GM23338 (cell line): ENCODE results near the gene PINK1. TPM values are rescaled to one million over a fixed set of nuclear protein-coding genes. Genes with fewer than 3 reads are reported as not detected.

Source experiments
- ATAC-seq: fragments of 200-7000 bp; cut with Tn5 transposase; 3 replicates; pipeline ENCODE4 v1.9.1; 2020
- DNase-seq: peaks from one replicate; pipeline ENCODE4 v3.0.0-alpha.2; 2015; ENCODE audit warnings: low spot score
- H2AFZ ChIP-seq: fragments of 200-600 bp; sonication (generic); 2 replicates; pipeline ENCODE4 v1.8.0; 2016; ENCODE audit warnings: antibody characterized with exemption, mild to moderate bottlenecking, moderate library complexity
- H3F3A ChIP-seq: fragments of 200-600 bp; sonication (generic); replicated peaks from 2 replicates; pipeline ENCODE4 v1.8.0; 2017; ENCODE audit warnings: antibody characterized with exemption, mixed run types, low read depth
- H3K27ac ChIP-seq: fragments of 200-600 bp; sonication (generic); 2 replicates; pipeline ENCODE4 v1.6.1; 2016; ENCODE audit warnings: low read depth
- H3K27me3 ChIP-seq: fragments of 200-600 bp; sonication (generic); 2 replicates; pipeline ENCODE4 v1.8.0; 2016; ENCODE audit warnings: mild to moderate bottlenecking, mixed run types, moderate library complexity; ENCODE audit not compliant: insufficient read depth
- H3K36me3 ChIP-seq: fragments of 200-600 bp; sonication (generic); 2 replicates; pipeline ENCODE4 v1.8.0; 2016; ENCODE audit warnings: mild to moderate bottlenecking; ENCODE audit not compliant: insufficient read depth
- H3K4me1 ChIP-seq: fragments of 200-600 bp; sonication (generic); 2 replicates; pipeline ENCODE4 v1.8.0; 2016; ENCODE audit warnings: mild to moderate bottlenecking, moderate library complexity; ENCODE audit not compliant: insufficient read depth
- H3K4me2 ChIP-seq: fragments of 200-600 bp; sonication (generic); 2 replicates; pipeline ENCODE4 v1.7.1; 2017; ENCODE audit warnings: mixed run types
- H3K4me3 ChIP-seq: fragments of 200-600 bp; sonication (generic); 2 replicates; pipeline ENCODE4 v1.6.1; 2016; ENCODE audit warnings: mixed run types
- H3K79me2 ChIP-seq: fragments of 200-600 bp; sonication (generic); replicated peaks from 2 replicates; pipeline ENCODE4 v1.8.0; 2017; ENCODE audit warnings: mild to moderate bottlenecking; ENCODE audit not compliant: insufficient read depth
- H3K9me2 ChIP-seq: fragments of 200-600 bp; sonication (generic); 2 replicates; pipeline ENCODE4 v1.8.0; 2017; ENCODE audit not compliant: insufficient read depth
- H4K20me1 ChIP-seq: fragments of 200-600 bp; sonication (generic); replicated peaks from 2 replicates; pipeline ENCODE4 v1.8.0; 2017; ENCODE audit warnings: mild to moderate bottlenecking; ENCODE audit not compliant: insufficient read depth
- H3K27ac Mint-ChIP-seq: 2 replicates; pipeline ENCODE4 v1.8.0; 2020; ENCODE audit warnings: inconsistent platforms, mild to moderate bottlenecking, moderate library complexity, mixed read lengths
- H3K27me3 Mint-ChIP-seq: 3 replicates; pipeline ENCODE4 v1.8.0; 2022; ENCODE audit warnings: low read depth, mild to moderate bottlenecking, moderate library complexity, mixed read lengths, inconsistent platforms; ENCODE audit not compliant: insufficient read depth, poor library complexity
- H3K36me3 Mint-ChIP-seq: 3 replicates; pipeline ENCODE4 v1.8.0; 2021; ENCODE audit warnings: low read depth, mild to moderate bottlenecking, inconsistent platforms, moderate library complexity, mixed read lengths
- H3K4me1 Mint-ChIP-seq: 3 replicates; pipeline ENCODE4 v1.8.0; 2020; ENCODE audit warnings: mild to moderate bottlenecking, inconsistent platforms, mixed read lengths
- H3K4me3 Mint-ChIP-seq: 3 replicates; pipeline ENCODE4 v1.8.0; 2021; ENCODE audit warnings: moderate library complexity, mild to moderate bottlenecking, inconsistent platforms, mixed read lengths
- H3K9me3 Mint-ChIP-seq: 3 replicates; pipeline ENCODE4 v1.8.0; 2020; ENCODE audit warnings: moderate library complexity, mild to moderate bottlenecking, inconsistent platforms, mixed read lengths
- CREB1 ChIP-seq: fragments of 250-450 bp; sonication (Bioruptor Pico); IDR thresholded peaks from 2 replicates; pipeline ENCODE4 v1.5.0; 2020; ENCODE audit warnings: low read depth, mild to moderate bottlenecking, moderate library complexity
- EZH2 ChIP-seq: fragments of 200-600 bp; sonication (generic); IDR thresholded peaks from one replicate; pipeline ENCODE4 v1.8.0; 2017; ENCODE audit warnings: antibody characterized with exemption, mild to moderate bottlenecking, low read depth; ENCODE audit not compliant: unreplicated experiment
- EZH2phosphoT487 ChIP-seq: fragments of 200-600 bp; sonication (generic); IDR thresholded peaks from one replicate; pipeline ENCODE4 v1.8.1; 2018; ENCODE audit warnings: antibody characterized with exemption; ENCODE audit not compliant: unreplicated experiment
- JUNB ChIP-seq: IDR thresholded peaks from one replicate; pipeline ENCODE4 v1.6.1; 2016; ENCODE audit warnings: antibody characterized with exemption; ENCODE audit not compliant: unreplicated experiment
- NANOG ChIP-seq: IDR thresholded peaks from 2 replicates; pipeline ENCODE4 v1.6.1; 2016; ENCODE audit warnings: antibody characterized with exemption, borderline replicate concordance
- POLR2AphosphoS5 ChIP-seq: IDR thresholded peaks from 2 replicates; pipeline ENCODE4 v1.6.1; 2016; ENCODE audit warnings: antibody characterized with exemption, low read depth
- STAT1 ChIP-seq: IDR thresholded peaks from one replicate; pipeline ENCODE4 v1.6.1; 2016; ENCODE audit warnings: antibody characterized with exemption; ENCODE audit not compliant: unreplicated experiment
- polyA plus RNA-seq: library from polyadenylated mRNA; unstranded; fragments of >200 nt; fragmentation: Nextera tagmentation; extraction: Ambion mirVana; gene quantifications from 2 replicates; pipeline ENCODE4 v1.2.1, GENCODE V29; 2016
- total RNA-seq: library from RNA; depleted of rRNA; stranded (reverse); fragments of >200 nt; shearing (Covaris generic); gene quantifications from 2 replicates; pipeline ENCODE4 v1.2.3, GENCODE V29; 2014
- TF ChIP-seq, protein P1 (sequence below): IDR thresholded peaks from 2 replicates; pipeline ENCODE4 v1.6.1; 2016; ENCODE audit warnings: antibody characterized with exemption
- TF ChIP-seq, protein P2 (sequence below), 2 experiments: fragments of 200-600 bp in 1 of 2; sonication (generic) in 1 of 2; conservative IDR thresholded peaks; 2 replicates each; pipeline versions ENCODE4 v1.5.1 to v1.6.1; 2016 to 2017; ENCODE audit warnings: antibody characterized with exemption in 2 of 2, low read depth in 2 of 2, mild to moderate bottlenecking in 2 of 2, moderate library complexity in 1 of 2
- TF ChIP-seq, protein P3 (sequence below): fragments of 250-450 bp; sonication (Bioruptor Pico); IDR thresholded peaks from 2 replicates; pipeline ENCODE4 v1.5.0; 2020; ENCODE audit warnings: mild to moderate bottlenecking, moderate library complexity

PINK1 gene
- total and polyA plus RNA-seq, 2 experiments from 2014 or later, result 20.8 to 42.7 TPM

DNA sequence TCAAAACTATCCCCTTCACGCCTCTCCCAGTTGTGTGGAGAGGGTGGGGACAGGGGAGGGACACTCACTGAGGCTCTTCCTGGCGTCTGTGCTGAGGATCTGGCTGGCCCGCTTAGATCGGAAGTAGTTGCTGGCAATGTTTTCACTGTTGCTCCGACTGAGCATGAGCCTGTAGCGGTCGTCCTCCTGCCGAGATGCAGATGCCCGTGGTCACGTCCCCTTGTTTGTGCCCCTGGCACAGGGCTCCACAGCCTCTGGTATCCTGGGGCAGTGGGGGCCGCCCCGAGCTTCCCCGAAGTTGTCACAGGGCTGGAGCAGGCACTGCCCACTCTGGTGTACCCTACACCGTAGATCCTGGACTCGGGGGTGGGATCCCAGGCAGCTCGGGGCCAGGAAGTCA is 32.9 kb downstream of the PINK1 start:
- Mint-ChIP-seq H3K9me3 (no peaks in the 10 kb centered on the region; the same call in 2 of the 3 replicates), H3K27ac (no peak overlapping the region), H3K4me1 (peaks cover 9% of the 10 kb centered on the region), H3K36me3 (peaks cover 3% of the 10 kb centered on the region; the same call in 2 of the 3 replicates), H3K4me3 (no peak overlapping the region), H3K27me3 (peaks cover 6% of the 10 kb centered on the region)
- Histone ChIP-seq H3K4me3 (no peak overlapping the region), H3K79me2 (no peaks in the 10 kb centered on the region; the same call in 1 of the 2 replicates), H3K4me1 (peaks cover 4% of the 10 kb centered on the region; the same call in 1 of the 2 replicates), H3K4me2 (no peak overlapping the region), H3K9me2 (no peaks in the 10 kb centered on the region), H3K27me3 (no peaks in the 10 kb centered on the region), H4K20me1 (no peaks in the 10 kb centered on the region), H3K27ac (no peak overlapping the region), H3F3A (no peaks in the 10 kb centered on the region), H2AFZ (no peak overlapping the region), H3K36me3 (no peaks in the 10 kb centered on the region)
- DNase-seq (no peak), ATAC-seq (no peak)
- TF ChIP-seq JUNB, result no peak
- no peak for TF ChIP-seq EZH2phosphoT487
- TF ChIP-seq, protein P1, sequence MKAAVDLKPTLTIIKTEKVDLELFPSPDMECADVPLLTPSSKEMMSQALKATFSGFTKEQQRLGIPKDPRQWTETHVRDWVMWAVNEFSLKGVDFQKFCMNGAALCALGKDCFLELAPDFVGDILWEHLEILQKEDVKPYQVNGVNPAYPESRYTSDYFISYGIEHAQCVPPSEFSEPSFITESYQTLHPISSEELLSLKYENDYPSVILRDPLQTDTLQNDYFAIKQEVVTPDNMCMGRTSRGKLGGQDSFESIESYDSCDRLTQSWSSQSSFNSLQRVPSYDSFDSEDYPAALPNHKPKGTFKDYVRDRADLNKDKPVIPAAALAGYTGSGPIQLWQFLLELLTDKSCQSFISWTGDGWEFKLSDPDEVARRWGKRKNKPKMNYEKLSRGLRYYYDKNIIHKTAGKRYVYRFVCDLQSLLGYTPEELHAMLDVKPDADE, result no peak
- TF ChIP-seq CREB1 (CRISPR knock-in tag), result no peak
- TF ChIP-seq, protein P2, sequence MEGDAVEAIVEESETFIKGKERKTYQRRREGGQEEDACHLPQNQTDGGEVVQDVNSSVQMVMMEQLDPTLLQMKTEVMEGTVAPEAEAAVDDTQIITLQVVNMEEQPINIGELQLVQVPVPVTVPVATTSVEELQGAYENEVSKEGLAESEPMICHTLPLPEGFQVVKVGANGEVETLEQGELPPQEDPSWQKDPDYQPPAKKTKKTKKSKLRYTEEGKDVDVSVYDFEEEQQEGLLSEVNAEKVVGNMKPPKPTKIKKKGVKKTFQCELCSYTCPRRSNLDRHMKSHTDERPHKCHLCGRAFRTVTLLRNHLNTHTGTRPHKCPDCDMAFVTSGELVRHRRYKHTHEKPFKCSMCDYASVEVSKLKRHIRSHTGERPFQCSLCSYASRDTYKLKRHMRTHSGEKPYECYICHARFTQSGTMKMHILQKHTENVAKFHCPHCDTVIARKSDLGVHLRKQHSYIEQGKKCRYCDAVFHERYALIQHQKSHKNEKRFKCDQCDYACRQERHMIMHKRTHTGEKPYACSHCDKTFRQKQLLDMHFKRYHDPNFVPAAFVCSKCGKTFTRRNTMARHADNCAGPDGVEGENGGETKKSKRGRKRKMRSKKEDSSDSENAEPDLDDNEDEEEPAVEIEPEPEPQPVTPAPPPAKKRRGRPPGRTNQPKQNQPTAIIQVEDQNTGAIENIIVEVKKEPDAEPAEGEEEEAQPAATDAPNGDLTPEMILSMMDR (conservative IDR thresholded peaks at IDR 0.05; ENCODE audit: low read depth in 2 of 2), result no peak
- TF ChIP-seq EZH2, result no peak
- TF ChIP-seq STAT1, result no peak
- no peak for TF ChIP-seq NANOG

DNA sequence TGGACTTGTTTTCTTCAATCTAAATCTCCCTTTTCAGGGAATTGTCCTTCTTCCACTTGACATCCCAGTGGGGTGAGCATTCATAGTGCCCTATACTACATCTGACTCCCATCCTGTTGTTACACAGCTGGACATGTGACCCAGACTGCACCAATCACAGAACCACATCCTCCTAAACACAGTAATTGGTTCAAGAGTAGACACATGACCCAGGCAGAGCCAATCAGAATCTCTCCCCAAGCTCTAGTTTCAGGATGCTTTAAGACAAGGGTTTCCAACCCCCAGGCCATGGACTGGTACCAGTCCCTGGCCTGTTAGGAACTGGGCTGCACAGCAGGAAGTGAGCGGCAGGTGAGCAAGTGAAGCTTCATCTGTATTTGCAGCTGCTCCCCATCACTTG is 33.5 kb downstream of the PINK1 start:
- no peaks in the 10 kb centered on the region; the same call in 2 of the 3 replicates for H3K9me3 Mint-ChIP-seq
- H3K27me3 ChIP-seq, result no peaks in the 10 kb centered on the region
- 0 out of 2 replicates have a peak, but pooled peaks cover 5% of the 10 kb centered on the region for H3K36me3 ChIP-seq
- TF ChIP-seq, protein P1, result no peak
- TF ChIP-seq POLR2AphosphoS5, result no peak
- no peak for TF ChIP-seq EZH2phosphoT487
- TF ChIP-seq, protein P3, sequence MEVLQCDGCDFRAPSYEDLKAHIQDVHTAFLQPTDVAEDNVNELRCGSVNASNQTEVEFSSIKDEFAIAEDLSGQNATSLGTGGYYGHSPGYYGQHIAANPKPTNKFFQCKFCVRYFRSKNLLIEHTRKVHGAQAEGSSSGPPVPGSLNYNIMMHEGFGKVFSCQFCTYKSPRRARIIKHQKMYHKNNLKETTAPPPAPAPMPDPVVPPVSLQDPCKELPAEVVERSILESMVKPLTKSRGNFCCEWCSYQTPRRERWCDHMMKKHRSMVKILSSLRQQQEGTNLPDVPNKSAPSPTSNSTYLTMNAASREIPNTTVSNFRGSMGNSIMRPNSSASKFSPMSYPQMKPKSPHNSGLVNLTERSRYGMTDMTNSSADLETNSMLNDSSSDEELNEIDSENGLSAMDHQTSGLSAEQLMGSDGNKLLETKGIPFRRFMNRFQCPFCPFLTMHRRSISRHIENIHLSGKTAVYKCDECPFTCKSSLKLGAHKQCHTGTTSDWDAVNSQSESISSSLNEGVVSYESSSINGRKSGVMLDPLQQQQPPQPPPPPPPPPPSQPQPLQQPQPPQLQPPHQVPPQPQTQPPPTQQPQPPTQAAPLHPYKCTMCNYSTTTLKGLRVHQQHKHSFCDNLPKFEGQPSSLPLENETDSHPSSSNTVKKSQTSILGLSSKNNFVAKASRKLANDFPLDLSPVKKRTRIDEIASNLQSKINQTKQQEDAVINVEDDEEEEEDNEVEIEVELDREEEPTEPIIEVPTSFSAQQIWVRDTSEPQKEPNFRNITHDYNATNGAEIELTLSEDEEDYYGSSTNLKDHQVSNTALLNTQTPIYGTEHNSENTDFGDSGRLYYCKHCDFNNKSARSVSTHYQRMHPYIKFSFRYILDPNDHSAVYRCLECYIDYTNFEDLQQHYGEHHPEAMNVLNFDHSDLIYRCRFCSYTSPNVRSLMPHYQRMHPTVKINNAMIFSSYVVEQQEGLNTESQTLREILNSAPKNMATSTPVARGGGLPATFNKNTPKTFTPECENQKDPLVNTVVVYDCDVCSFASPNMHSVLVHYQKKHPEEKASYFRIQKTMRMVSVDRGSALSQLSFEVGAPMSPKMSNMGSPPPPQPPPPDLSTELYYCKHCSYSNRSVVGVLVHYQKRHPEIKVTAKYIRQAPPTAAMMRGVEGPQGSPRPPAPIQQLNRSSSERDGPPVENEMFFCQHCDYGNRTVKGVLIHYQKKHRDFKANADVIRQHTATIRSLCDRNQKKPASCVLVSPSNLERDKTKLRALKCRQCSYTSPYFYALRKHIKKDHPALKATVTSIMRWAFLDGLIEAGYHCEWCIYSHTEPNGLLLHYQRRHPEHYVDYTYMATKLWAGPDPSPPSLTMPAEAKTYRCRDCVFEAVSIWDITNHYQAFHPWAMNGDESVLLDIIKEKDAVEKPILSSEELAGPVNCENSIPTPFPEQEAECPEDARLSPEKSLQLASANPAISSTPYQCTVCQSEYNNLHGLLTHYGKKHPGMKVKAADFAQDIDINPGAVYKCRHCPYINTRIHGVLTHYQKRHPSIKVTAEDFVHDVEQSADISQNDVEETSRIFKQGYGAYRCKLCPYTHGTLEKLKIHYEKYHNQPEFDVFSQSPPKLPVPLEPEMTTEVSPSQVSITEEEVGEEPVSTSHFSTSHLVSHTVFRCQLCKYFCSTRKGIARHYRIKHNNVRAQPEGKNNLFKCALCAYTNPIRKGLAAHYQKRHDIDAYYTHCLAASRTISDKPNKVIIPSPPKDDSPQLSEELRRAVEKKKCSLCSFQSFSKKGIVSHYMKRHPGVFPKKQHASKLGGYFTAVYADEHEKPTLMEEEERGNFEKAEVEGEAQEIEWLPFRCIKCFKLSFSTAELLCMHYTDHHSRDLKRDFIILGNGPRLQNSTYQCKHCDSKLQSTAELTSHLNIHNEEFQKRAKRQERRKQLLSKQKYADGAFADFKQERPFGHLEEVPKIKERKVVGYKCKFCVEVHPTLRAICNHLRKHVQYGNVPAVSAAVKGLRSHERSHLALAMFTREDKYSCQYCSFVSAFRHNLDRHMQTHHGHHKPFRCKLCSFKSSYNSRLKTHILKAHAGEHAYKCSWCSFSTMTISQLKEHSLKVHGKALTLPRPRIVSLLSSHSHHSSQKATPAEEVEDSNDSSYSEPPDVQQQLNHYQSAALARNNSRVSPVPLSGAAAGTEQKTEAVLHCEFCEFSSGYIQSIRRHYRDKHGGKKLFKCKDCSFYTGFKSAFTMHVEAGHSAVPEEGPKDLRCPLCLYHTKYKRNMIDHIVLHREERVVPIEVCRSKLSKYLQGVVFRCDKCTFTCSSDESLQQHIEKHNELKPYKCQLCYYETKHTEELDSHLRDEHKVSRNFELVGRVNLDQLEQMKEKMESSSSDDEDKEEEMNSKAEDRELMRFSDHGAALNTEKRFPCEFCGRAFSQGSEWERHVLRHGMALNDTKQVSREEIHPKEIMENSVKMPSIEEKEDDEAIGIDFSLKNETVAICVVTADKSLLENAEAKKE (CRISPR knock-in tag), result no peak
- TF ChIP-seq STAT1, result no peak
- TF ChIP-seq EZH2, result no peak
- no peak for TF ChIP-seq CREB1 (CRISPR knock-in tag)
- H3K4me2 ChIP-seq, result no peak overlapping the region
- H3K36me3 Mint-ChIP-seq, result peaks cover 3% of the 10 kb centered on the region; the same call in 2 of the 3 replicates
- H3K4me3 Mint-ChIP-seq, result no peak overlapping the region; the same call in 2 of the 3 replicates
- no peak overlapping the region for H3K27ac ChIP-seq
- H3K4me3 ChIP-seq, result no peak overlapping the region
- H2AFZ ChIP-seq, result no peak overlapping the region
- peaks cover 5% of the 10 kb centered on the region for H3K27me3 Mint-ChIP-seq
- H3K79me2 ChIP-seq, result no peaks in the 10 kb centered on the region; the same call in 1 of the 2 replicates
- no peaks in the 10 kb centered on the region for H3K9me2 ChIP-seq
- H3K4me1 ChIP-seq, result peaks cover 4% of the 10 kb centered on the region; the same call in 1 of the 2 replicates
- ATAC-seq (no peak; the same call in 2 of the 3 replicates), DNase-seq (no peak)
- H3K4me1 Mint-ChIP-seq, result peaks cover 9% of the 10 kb centered on the region
- H3F3A ChIP-seq, result no peaks in the 10 kb centered on the region
- no peaks in the 10 kb centered on the region for H4K20me1 ChIP-seq
- H3K27ac Mint-ChIP-seq, result no peak overlapping the region
